GM04503 (cell line): Measurements from ENCODE around the gene ENOPH1.
"Not testable (repeated sequence)": the region's sequence is repeated elsewhere in the genome, so short reads cannot be mapped to it uniquely, and the experiment has no call there.

Source experiments
- DNase-seq: peaks from one replicate; pipeline ENCODE4 v3.0.0-alpha.2; 2012; ENCODE audit warnings: low read depth

ENOPH1 gene

GRCh38 chr4:82430193-82430963 lies at the start of gene ENOPH1, which contains the start of gene HNRNPDL:
Gene ENOPH1 (plus strand): TSS chr4:82430590. CDS start chr4:82430830, 240 bp downstream.
Gene HNRNPDL (minus strand): TSS chr4:82430462. CDS start chr4:82429690, 772 bp downstream.
- peak; percentile 67 for DNase-seq

GRCh38 chr4:82380831-82381230 lies 49.6 kb upstream of the ENOPH1 start:
- no peak for DNase-seq

- no peak for DNase-seq
Observed at GRCh38 chr4:82381235-82381634, 49.2 kb upstream of the ENOPH1 start.

- DNase-seq: no peak
Observed at GRCh38 chr4:82381661-82382296, 48.6 kb upstream of the ENOPH1 start.

GRCh38 chr4:82382751-82383150 lies 47.6 kb upstream of the ENOPH1 start:
- DNase-seq: no peak

- not testable (repeated sequence) for DNase-seq
Observed at GRCh38 chr4:82386312-82386711, 44.1 kb upstream of the ENOPH1 start.

GRCh38 chr4:82388405-82388804 lies 42.0 kb upstream of the ENOPH1 start:
- no peak for DNase-seq

GRCh38 chr4:82390061-82390460 lies 40.3 kb upstream of the ENOPH1 start:
- DNase-seq: not testable (repeated sequence)

GRCh38 chr4:82394896-82395295 lies 35.5 kb upstream of the ENOPH1 start:
- DNase-seq: no peak

- no peak for DNase-seq
Observed at GRCh38 chr4:82397527-82397926, 32.9 kb upstream of the ENOPH1 start.

- no peak for DNase-seq
Observed at GRCh38 chr4:82398263-82398662, 32.1 kb upstream of the ENOPH1 start.

- DNase-seq: no peak
Observed at GRCh38 chr4:82401600-82401999, 28.8 kb upstream of the ENOPH1 start.

GRCh38 chr4:82402196-82402775 lies 28.1 kb upstream of the ENOPH1 start:
- no peak for DNase-seq

- no peak for DNase-seq
Observed at GRCh38 chr4:82403725-82404124, 26.7 kb upstream of the ENOPH1 start.

- not testable (repeated sequence) for DNase-seq
Observed at GRCh38 chr4:82415061-82415460, 15.3 kb upstream of the ENOPH1 start.

- no peak for DNase-seq
Observed at GRCh38 chr4:82415922-82416365, 14.4 kb upstream of the ENOPH1 start.

GRCh38 chr4:82419451-82419850 lies 10.9 kb upstream of the ENOPH1 start:
- no peak for DNase-seq

GRCh38 chr4:82421796-82422560 lies 8.4 kb upstream of the ENOPH1 start:
- no peak for DNase-seq

GRCh38 chr4:82422616-82423015 lies 7.8 kb upstream of the ENOPH1 start:
- DNase-seq: no peak

- no peak for DNase-seq
Observed at GRCh38 chr4:82423245-82424054, 6.9 kb upstream of the ENOPH1 start.

GRCh38 chr4:82425478-82425877 lies 4.9 kb upstream of the ENOPH1 start:
- DNase-seq: no peak
